Kidney glomerular epithelial cell (primary cell): ENCODE measurements around the gene SENP3.
A peak's percentile ranks its signal among the peaks of the same experiment; 100 is the strongest.

Experiments used
- DNase-seq: peaks from one replicate; lab custom pipeline; 2025; lab: John Stamatoyannopoulos, UW

Gene SENP3

GRCh38 chr17:7556627-7557026 is 5.1 kb upstream of the SENP3 start:
- DNase-seq, result no peak

DNA sequence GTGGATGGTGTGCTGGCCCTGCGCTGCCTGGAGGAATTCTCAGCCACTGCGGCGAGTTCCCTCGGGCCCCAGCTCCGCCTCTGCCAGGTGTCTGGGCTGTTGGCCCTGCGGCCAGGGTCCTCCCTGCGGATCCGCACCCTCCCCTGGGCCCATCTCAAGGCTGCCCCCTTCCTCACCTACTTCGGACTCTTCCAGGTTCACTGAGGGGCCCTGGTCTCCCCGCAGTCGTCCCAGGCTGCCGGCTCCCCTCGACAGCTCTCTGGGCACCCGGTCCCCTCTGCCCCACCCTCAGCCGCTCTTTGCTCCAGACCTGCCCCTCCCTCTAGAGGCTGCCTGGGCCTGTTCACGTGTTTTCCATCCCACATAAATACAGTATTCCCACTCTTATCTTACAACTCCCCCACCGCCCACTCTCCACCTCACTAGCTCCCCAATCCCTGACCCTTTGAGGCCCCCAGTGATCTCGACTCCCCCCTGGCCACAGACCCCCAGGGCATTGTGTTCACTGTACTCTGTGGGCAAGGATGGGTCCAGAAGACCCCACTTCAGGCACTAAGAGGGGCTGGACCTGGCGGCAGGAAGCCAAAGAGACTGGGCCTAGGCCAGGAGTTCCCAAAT is 4.5 kb upstream of the SENP3 start:
- DNase-seq, result no peak

DNA sequence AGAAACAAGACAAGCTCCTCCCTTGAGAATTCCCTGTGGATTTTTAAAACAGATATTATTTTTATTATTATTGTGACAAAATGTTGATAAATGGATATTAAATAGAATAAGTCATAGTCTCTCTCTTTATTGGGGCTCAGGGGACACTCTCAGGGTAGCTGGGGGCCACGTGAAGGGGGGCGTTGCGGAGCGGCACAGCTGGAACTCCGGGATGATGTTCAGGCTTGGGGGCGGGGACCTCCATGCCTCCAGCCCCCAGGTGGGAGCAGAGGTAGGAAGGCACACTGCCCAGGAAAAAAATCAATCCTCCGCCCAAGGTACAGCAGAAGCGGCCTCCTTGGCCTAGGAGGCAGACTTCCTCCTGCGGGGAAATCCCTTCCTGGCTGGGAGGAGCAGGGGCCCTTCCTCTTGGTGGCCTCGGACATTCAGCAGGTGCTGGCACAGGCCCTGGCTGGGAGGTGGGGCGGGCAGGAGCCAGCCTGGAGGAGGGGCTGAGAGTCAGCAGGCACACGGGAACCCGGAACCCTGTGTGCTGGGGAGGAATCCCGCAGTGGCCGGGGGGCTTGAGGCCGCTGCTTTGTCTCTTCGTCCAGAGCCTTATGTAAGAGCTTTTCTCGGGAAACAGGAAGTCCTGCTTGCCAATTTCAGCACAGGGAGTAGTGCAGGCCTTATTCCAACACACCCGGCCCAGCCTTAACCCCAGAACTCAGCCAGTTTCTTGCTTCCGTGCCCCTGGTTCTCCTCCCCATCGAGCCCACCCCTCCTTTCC is 3.8 kb upstream of the SENP3 start:
- DNase-seq, result peak; percentile 30

DNA sequence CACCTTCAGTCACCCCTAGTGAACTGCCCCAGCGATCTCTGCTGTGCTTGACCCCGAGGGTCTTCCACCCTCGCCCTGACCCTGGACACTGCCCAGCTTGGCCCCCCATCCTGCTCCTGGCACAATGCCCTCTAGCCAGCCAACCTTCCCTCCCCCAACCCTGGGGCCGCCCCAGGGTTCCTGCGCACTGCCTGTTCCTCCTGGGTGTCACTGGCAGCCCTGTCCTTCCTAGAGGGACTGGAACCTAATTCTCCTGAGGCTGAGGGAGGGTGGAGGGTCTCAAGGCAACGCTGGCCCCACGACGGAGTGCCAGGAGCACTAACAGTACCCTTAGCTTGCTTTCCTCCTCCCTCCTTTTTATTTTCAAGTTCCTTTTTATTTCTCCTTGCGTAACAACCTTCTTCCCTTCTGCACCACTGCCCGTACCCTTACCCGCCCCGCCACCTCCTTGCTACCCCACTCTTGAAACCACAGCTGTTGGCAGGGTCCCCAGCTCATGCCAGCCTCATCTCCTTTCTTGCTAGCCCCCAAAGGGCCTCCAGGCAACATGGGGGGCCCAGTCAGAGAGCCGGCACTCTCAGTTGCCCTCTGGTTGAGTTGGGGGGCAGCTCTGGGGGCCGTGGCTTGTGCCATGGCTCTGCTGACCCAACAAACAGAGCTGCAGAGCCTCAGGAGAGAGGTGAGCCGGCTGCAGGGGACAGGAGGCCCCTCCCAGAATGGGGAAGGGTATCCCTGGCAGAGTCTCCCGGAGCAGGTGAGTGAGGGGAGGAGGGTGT is 3.0 kb upstream of the SENP3 start, which contains the start of gene TNFSF13:
TNFSF13 (plus strand) TSS at position 207 of the 776 bp plus-strand sequence; CDS start at position 497, 290 bp downstream.
- no peak for DNase-seq

- no peak for DNase-seq
Observed at GRCh38 chr17:7559320-7560171, 2.2 kb upstream of the SENP3 start.

- DNase-seq, result peak; percentile 46
Observed at GRCh38 chr17:7560172-7561027, 1.3 kb upstream of the SENP3 start.

- peak; percentile 68 for DNase-seq
Observed at GRCh38 chr17:7561028-7561575, 617 bp upstream of the SENP3 start.

- peak; percentile 12 for DNase-seq
Observed at GRCh38 chr17:7562208-7562605, 488 bp downstream of the SENP3 start.

DNA sequence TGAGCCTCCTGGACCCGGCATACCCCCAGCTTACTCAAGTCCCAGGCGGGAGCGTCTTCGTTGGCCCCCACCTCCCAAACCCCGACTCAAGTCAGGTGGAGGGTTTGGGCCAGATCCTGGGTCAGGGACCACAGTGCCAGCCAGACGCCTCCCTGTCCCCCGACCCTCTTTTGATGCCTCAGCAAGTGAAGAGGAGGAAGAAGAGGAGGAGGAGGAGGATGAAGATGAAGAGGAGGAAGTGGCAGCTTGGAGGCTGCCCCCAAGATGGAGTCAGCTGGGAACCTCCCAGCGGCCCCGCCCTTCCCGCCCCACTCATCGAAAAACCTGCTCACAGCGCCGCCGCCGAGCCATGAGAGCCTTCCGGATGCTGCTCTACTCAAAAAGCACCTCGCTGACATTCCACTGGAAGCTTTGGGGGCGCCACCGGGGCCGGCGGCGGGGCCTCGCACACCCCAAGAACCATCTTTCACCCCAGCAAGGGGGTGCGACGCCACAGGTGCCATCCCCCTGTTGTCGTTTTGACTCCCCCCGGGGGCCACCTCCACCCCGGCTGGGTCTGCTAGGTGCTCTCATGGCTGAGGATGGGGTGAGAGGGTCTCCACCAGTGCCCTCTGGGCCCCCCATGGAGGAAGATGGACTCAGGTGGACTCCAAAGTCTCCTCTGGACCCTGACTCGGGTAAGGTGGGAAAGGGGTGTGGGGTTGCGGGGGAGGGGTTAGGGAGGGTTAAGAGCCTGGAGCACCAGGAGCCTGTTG is 1.6 kb downstream of the SENP3 start:
- no peak for DNase-seq

- DNase-seq, result no peak
Observed at GRCh38 chr17:7569571-7569970, 7.9 kb downstream of the SENP3 start.

GRCh38 chr17:7570351-7570750 is 8.6 kb downstream of the SENP3 start:
- DNase-seq, result no peak

GRCh38 chr17:7572338-7572587 is 10.5 kb downstream of the SENP3 start:
- no peak for DNase-seq

- DNase-seq, result peak; percentile 97
Observed at GRCh38 chr17:7572588-7573323, 11.0 kb downstream of the SENP3 start.

DNA sequence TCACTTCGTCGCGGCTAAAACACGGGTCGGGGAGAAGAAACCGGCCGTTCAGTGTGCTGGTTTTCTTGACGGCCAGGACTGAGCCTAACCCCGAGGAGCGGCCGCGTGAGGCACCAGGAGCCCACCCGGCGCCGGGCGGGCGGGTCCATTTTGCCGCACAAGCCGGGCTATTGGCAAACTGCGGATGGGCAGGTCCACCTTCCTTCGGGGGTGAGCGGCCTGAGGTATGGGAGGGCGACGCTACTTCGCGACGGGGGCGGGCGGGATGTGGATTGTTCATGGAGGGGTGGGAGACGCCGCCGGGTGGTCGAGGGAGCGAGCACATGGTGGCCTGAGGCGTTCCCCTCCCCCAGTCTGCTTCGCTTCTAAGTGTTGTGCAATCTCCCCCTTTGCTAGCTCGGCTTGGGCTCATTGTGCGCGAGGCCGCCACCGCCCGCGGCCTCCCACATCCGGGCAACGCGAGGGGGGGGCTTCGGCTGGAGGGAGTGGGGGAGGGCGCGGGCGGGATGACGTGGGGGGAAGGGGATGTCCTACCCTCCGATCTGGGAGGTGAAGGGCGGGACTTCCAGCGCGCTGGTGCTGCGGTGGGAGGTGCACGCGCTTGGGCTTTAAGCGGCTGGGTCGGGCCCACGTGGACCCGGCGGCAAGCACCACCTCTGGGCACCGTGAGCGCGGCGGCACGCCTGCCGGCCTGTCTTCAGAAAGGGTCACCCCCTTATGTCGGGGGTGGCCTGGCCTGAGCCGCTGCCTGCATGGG is 11.8 kb downstream of the SENP3 start:
- DNase-seq, result peak; percentile 83

DNA sequence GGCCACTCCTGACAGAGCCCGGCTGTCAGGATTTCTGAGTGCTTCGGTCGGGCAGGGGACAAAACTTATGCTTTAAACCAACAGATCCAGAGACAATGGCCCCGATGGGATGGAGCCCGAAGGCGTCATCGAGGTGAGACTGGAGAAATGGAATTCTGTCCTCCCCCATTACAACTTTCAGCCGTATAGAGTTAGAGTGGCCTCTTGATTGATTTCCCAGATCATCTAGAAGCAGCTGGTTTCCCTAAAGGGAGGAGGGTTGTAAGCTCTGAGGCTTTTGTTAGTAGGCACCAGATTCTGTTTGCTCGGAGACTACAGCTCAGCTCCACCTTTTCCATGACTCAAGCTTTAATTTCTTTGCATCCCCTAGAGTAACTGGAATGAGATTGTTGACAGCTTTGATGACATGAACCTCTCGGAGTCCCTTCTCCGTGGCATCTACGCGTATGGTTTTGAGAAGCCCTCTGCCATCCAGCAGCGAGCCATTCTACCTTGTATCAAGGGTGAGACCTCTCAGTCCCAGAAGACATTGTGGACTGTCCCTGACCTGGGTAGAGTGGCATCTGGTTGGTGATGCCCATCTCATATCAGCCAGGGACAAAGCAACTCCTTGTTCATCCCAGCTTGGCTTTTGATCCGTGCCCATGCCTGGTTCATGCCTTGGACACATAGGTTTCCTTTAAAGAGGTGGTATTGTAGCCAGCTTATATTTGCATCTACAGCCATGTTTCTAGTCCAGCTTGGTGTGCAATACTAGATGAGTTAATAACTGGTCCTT is 12.6 kb downstream of the SENP3 start:
- DNase-seq, result no peak

DNA sequence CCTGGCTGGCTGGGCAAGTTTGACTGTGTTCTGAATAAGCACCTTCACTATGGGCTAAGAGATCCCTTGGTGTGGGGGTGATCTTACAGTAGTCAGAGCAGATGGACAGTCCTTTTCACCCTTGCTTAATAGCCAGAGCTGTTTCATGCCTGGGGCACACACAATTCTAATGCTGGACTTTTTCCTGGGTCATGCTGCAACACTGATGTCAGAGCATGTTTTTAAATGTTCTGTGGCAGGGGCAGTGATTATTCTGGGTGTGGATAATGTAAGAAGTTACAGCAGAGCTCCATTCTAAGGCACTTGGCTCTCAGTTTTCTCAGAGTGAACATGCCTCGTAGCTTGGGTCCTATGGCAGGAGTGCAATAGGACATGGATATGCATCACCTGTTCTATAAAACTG is 13.8 kb downstream of the SENP3 start:
- no peak for DNase-seq

- no peak for DNase-seq
Observed at GRCh38 chr17:7575959-7576358, 14.2 kb downstream of the SENP3 start.

DNA sequence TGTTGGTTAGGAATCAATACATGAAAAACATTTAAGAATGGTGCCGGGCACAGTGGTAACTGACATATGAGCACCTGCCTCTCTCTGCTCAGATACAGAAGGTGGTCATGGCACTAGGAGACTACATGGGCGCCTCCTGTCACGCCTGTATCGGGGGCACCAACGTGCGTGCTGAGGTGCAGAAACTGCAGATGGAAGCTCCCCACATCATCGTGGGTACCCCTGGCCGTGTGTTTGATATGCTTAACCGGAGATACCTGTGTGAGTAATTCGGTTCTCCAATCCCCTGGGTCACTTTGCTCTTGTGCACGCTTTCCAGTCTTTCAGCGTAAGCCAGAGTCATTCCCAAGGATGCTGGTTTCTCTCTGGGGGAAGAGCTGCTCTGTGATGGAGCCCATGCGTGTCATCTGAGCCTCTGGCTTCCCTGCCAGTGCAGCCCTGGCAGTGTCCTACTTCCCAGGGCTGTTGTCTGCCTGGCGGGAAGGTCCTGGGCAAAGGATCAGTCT is 14.8 kb downstream of the SENP3 start:
- no peak for DNase-seq
